GM21381 (cell line): ENCODE data around the gene MAMSTR.

Experiments
- ATAC-seq: cut with Tn5 transposase; IDR thresholded peaks from one replicate; pipeline ENCODE4 v1.9.1; 2021; ENCODE audit warnings: mild to moderate bottlenecking, moderate library complexity; ENCODE audit not compliant: unreplicated experiment

MAMSTR gene

GRCh38 chr19:48668761-48669160 is 50.8 kb downstream of the MAMSTR start:
- ATAC-seq: no peak

GRCh38 chr19:48668332-48668731 is 51.2 kb downstream of the MAMSTR start:
- no peak for ATAC-seq

GRCh38 chr19:48665786-48666185 is 53.7 kb downstream of the MAMSTR start:
- no peak for ATAC-seq

GRCh38 chr19:48664476-48664875 is 55.0 kb downstream of the MAMSTR start:
- no peak for ATAC-seq

- ATAC-seq: no peak
Observed at GRCh38 chr19:48663667-48664066, 55.9 kb downstream of the MAMSTR start.
